Aorta (tissue), 5 donors: ENCODE data around the gene RS1. TPM values are rescaled to one million over a fixed set of nuclear protein-coding genes. Genes with fewer than 3 reads are reported as not detected.

ENCODE experiments used
- ATAC-seq: fragments of 200-7000 bp; cut with Tn5 transposase; one replicate; pipeline ENCODE4 v1.9.1; 2022; ENCODE audit warnings: moderate library complexity; ENCODE audit not compliant: low FRiP score
- DNase-seq, 2 donors: peaks; one replicate each; pipeline ENCODE4 v3.0.0-alpha.2; 2020
- H3K27ac ChIP-seq, 2 donors: one replicate each; pipeline ENCODE4 v1.5.1; 2013; ENCODE audit warnings: low read length in 2 of 2, mild to moderate bottlenecking in 2 of 2, moderate library complexity in 2 of 2, control low read depth in 1 of 2, inconsistent platforms in 1 of 2, low read depth in 1 of 2
- H3K27me3 ChIP-seq, 2 donors: one replicate each; pipeline ENCODE4 v1.6.1; 2013; ENCODE audit warnings: control low read depth in 1 of 2, low read length in 1 of 2, mild to moderate bottlenecking in 1 of 2, moderate library complexity in 1 of 2; ENCODE audit not compliant: insufficient read depth in 2 of 2, control insufficient read depth in 1 of 2
- H3K36me3 ChIP-seq, 2 donors: one replicate each; pipeline ENCODE4 v1.6.1; 2013; ENCODE audit warnings: control low read depth in 1 of 2, low read length in 1 of 2, mild to moderate bottlenecking in 1 of 2; ENCODE audit not compliant: insufficient read depth in 2 of 2, control insufficient read depth in 1 of 2
- H3K4me1 ChIP-seq, 2 donors: one replicate each; pipeline ENCODE4 v1.6.1; 2013; ENCODE audit warnings: low read length in 2 of 2, control low read depth in 1 of 2, mild to moderate bottlenecking in 1 of 2, moderate library complexity in 1 of 2; ENCODE audit not compliant: insufficient read depth in 2 of 2, control insufficient read depth in 1 of 2
- H3K4me3 ChIP-seq, 2 donors: one replicate each; pipeline ENCODE4 v1.5.1; 2013; ENCODE audit warnings: low read length in 2 of 2, control low read depth in 1 of 2, mild to moderate bottlenecking in 1 of 2
- H3K9me3 ChIP-seq: one replicate; pipeline ENCODE4 v1.6.1; 2013; ENCODE audit warnings: mild to moderate bottlenecking, low read length; ENCODE audit not compliant: control insufficient read depth
- WGBS, 2 donors: extraction: QIAGEN DNeasy Blood & Tissue Kit; methylation state at CpG; one replicate each; pipeline ENCODE4 v1.1.7; 2013; 5-methylcytosine and 5-hydroxymethylcytosine counted together
- intact Hi-C, 2 donors: fragments of 100-400 bp; cut with DNase I; formaldehyde crosslinking; loops; one replicate each; pipeline versions ENCODE4 v1.14.2 to v1.15.0; 2022
- polyA plus RNA-seq, 2 donors: library from polyadenylated mRNA; stranded (reverse); fragments of 200-250 nt; gene quantifications; one replicate each; pipeline ENCODE4 v1.2.3, GENCODE V29; 2013
- total RNA-seq, 2 donors: library from RNA; stranded (reverse); fragmentation: NEBNext Ultra II Directional; extraction: Animal tissue kit (Norgen Biotek cat#: 25700); gene quantifications; one replicate each; pipeline ENCODE4 v1.2.1, GENCODE V29; 2021
- donor health status: healthy with polysubstance abuse.
- donor health status: Bipolar disorder and iron deficiency.
- donor health status: DM: no; HTN: no; CAD: no.
- donor health status: DM: no; HTN: no; CAD: no.
- donor health status: DM: yes; HTN: yes; CAD: no.

RS1 gene
- total and polyA plus RNA-seq, 4 donors: not detected

- Histone ChIP-seq H3K27me3 (no peaks in the 10 kb centered on the region), H3K4me1 (no peaks in the 10 kb centered on the region), H3K4me3 (no peak overlapping the region), H3K27ac (no peak overlapping the region), H3K9me3 (no peaks in the 10 kb centered on the region), H3K36me3 (peaks cover 0 to 2% of the 10 kb centered on the region in 2 donors)
- 64 to 80% methylated on average over 2 of the region's 2 CpGs for WGBS, 2 donors
- DNase-seq (no peak), ATAC-seq (no peak)
- intact Hi-C loops: no loop called here
These were observed 73.5 kb downstream of the RS1 start for GRCh38 chrX:18598413-18598812.

- H3K27me3 ChIP-seq: no peaks in the 10 kb centered on the region
- intact Hi-C loops: no loop called here
- no peaks in the 10 kb centered on the region for H3K36me3 ChIP-seq
- ATAC-seq: no peak
- no peak overlapping the region for H3K4me3 ChIP-seq
- H3K9me3 ChIP-seq: no peaks in the 10 kb centered on the region
- H3K4me1 ChIP-seq: no peaks in the 10 kb centered on the region
- no peak for DNase-seq
- 47 to 70% methylated on average over 4 of the region's 4 CpGs for WGBS, 2 donors
- H3K27ac ChIP-seq: no peak overlapping the region
These were observed 75.8 kb downstream of the RS1 start for GRCh38 chrX:18596096-18596495.

GRCh38 chrX:18594079-18594478 lies 77.8 kb downstream of the RS1 start:
- ATAC-seq (no peak), DNase-seq (no peak)
- WGBS, 2 donors: 82 to 97% methylated on average over 2 of the region's 2 CpGs
- Histone ChIP-seq H3K9me3 (no peaks in the 10 kb centered on the region), H3K27ac (no peak overlapping the region), H3K27me3 (no peaks in the 10 kb centered on the region), H3K4me1 (no peaks in the 10 kb centered on the region), H3K36me3 (no peaks in the 10 kb centered on the region), H3K4me3 (no peak overlapping the region)
- intact Hi-C loops: no loop called here

- intact Hi-C loops: no loop called here
- ATAC-seq (no peak), DNase-seq (no peak)
- no peak overlapping the region for H3K27ac ChIP-seq
- WGBS, 2 donors: 91 to 95% methylated on average over 2 of the region's 2 CpGs
- H3K4me1 ChIP-seq: no peaks in the 10 kb centered on the region
- H3K9me3 ChIP-seq: no peaks in the 10 kb centered on the region
- no peaks in the 10 kb centered on the region for H3K36me3 ChIP-seq
- H3K27me3 ChIP-seq: no peaks in the 10 kb centered on the region
- no peak overlapping the region for H3K4me3 ChIP-seq
These were observed 80.1 kb downstream of the RS1 start for GRCh38 chrX:18591834-18592233.

Other genes starting within 250 kb of the RS1 start
- 10 to 100 TPM; 21.9 to 28.7 TPM for gene CDKL5, start 246.5 kb downstream of the RS1 start, total RNA-seq
- gene CDKL5, start 246.5 kb downstream of the RS1 start, polyA plus RNA-seq: 1 to 10 TPM; 1.1 to 4.0 TPM
- gene PPEF1, start 35.5 kb upstream of the RS1 start, total RNA-seq: under 1 TPM in 1 of 2 donors, not detected in 1; 0.75 TPM
- under 1 TPM in 1 of 2 donors, not detected in 1; 0.23 TPM for gene PPEF1, start 35.5 kb upstream of the RS1 start, polyA plus RNA-seq